H1 (cell line): Measurements from ENCODE around the gene NAA11. TPM values are rescaled to one million over a fixed set of nuclear protein-coding genes. Genes with fewer than 3 reads are reported as not detected.

Experiments used
- HDAC6 ChIP-seq: IDR thresholded peaks from one replicate; pipeline ENCODE4 v1.7.1; 2012; ENCODE audit warnings: low read depth, mild to moderate bottlenecking, inconsistent platforms, low read length, moderate library complexity
- RNF2 ChIP-seq: fragments of 200-900, 300-1000 bp; sonication (generic); IDR thresholded peaks from 2 replicates; pipeline ENCODE4 v1.7.1; 2016; ENCODE audit warnings: borderline replicate concordance, low read depth, mild to moderate bottlenecking, antibody characterized with exemption, low read length; ENCODE audit not compliant: poor library complexity, severe bottlenecking; ENCODE audit errors: missing control alignments
- polyA plus RNA-seq, 7 experiments: library from polyadenylated mRNA; depleted of rRNA in 3 of 7; stranded (reverse) in 5 of 7; unstranded in 2 of 7; fragments of >200 nt in 5 of 7; fragments of 200-250 nt in 2 of 7; gene quantifications; 1 replicate in 5 of 7; 2 replicates in 1 of 7; 4 replicates in 1 of 7; pipeline versions ENCODE4 v1.2.1 to v1.2.3, GENCODE V29; 2011 to 2013; ENCODE audit warnings: missing spikeins in 2 of 7, mixed read lengths in 2 of 7
- total RNA-seq: library from RNA; stranded (reverse); fragmentation: NEBNext Ultra II Directional; extraction: Animal tissue kit (Norgen Biotek cat#: 25700); gene quantifications from 2 replicates; pipeline ENCODE4 v1.2.1, GENCODE V29; 2021

Gene NAA11
- total and polyA plus RNA-seq, 2 of the 8 experiments (the other 6 are each of a cell fraction or from before 2014, with no cell fraction given): not detected

DNA sequence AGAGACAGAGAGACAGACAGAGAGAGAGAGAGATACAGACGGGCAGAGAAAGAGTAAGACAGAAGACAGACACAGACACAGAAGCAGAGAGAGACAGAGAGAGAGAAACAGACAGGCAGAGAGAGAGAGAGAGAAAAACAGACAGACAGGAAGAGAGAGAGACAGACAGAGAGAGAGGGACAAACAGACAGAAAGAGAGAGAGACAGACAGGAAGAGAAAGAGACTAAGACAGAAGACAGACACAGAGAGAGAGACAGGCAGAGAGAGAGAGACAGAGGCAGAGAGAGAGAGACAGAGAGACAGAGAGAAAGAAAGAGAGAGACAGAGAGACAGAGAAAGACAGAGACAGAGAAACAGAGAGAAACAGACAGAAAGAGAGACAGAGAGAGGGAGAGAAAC lies 27.2 kb upstream of the NAA11 start (continued):
- TF ChIP-seq RNF2 (no peak), HDAC6 (no peak)
